GM12874 (cell line): ENCODE data around the gene AP2A2.

ENCODE experiments used
- CTCF ChIP-seq: IDR thresholded peaks from 2 replicates; pipeline ENCODE4 v1.5.1; 2011; ENCODE audit warnings: low read depth, mild to moderate bottlenecking, control low read depth, low read length, moderate library complexity; ENCODE audit not compliant: insufficient read depth

AP2A2 gene

GRCh38 chr11:1057806-1058205 lies 132.1 kb downstream of the AP2A2 start:
- no peak for TF ChIP-seq CTCF

- TF ChIP-seq CTCF = no peak
These were observed 134.1 kb downstream of the AP2A2 start for GRCh38 chr11:1059759-1060158.

- no peak for TF ChIP-seq CTCF
These were observed 134.7 kb downstream of the AP2A2 start for GRCh38 chr11:1060410-1060809.

GRCh38 chr11:1060852-1061616 lies 135.4 kb downstream of the AP2A2 start:
- no peak for TF ChIP-seq CTCF
